ENCODE measurements around the gene TOR1A. TPM values are rescaled to one million over a fixed set of nuclear protein-coding genes. Genes with fewer than 3 reads are reported as not detected.

Gene TOR1A
- total RNA-seq, 2 experiments from 2014 or later: 52.0 to 58.5 TPM

GRCh38 chr9:129773262-129774048 lies 50.5 kb downstream of the TOR1A start:
- DNase-seq: no peak
- Mint-ChIP-seq H3K27ac (no peak overlapping the region), H3K9me3 (no peaks in the 10 kb centered on the region), H3K4me3 (no peak overlapping the region), H3K27me3 (peaks cover 2% of the 10 kb centered on the region), H3K4me1 (peaks cover 12% of the 10 kb centered on the region), H3K36me3 (ENCODE audit: low read depth) (no peaks in the 10 kb centered on the region)
- ChIA-PET POLR2A (no interaction called here), CTCF (interaction anchor here (0.7 to 1.5 kb wide), 2 partner anchors 8 to 36 kb away, joined by 3 to 4 read pairs; no protein-coding TSS in a partner anchor)

- ChIA-PET POLR2A (no interaction called here), CTCF (no interaction called here)
- no peaks in the 10 kb centered on the region for H3K9me3 Mint-ChIP-seq
- H3K4me3 Mint-ChIP-seq: no peak overlapping the region
- H3K36me3 Mint-ChIP-seq (ENCODE audit: low read depth): no peaks in the 10 kb centered on the region
- no peak overlapping the region for H3K27ac Mint-ChIP-seq
- peaks cover 2% of the 10 kb centered on the region for H3K27me3 Mint-ChIP-seq
- no peaks in the 10 kb centered on the region for H3K4me1 Mint-ChIP-seq
- no peak for DNase-seq
Observed at GRCh38 chr9:129770741-129771140, 53.2 kb downstream of the TOR1A start.

GRCh38 chr9:129769669-129770068 lies 54.3 kb downstream of the TOR1A start:
- H3K27me3 Mint-ChIP-seq: no peaks in the 10 kb centered on the region
- H3K27ac Mint-ChIP-seq: no peak overlapping the region
- ChIA-PET CTCF (interaction anchor here (0.6 to 1.4 kb wide), 3 partner anchors 12 to 43 kb away, joined by 3 to 4 read pairs (median 3); no protein-coding TSS in a partner anchor), POLR2A (interaction anchor here (0.7 kb wide), 1 partner anchor 31 kb away, joined by 3 read pairs; no protein-coding TSS in a partner anchor)
- DNase-seq: no peak
- H3K4me1 Mint-ChIP-seq: no peaks in the 10 kb centered on the region
- H3K36me3 Mint-ChIP-seq (ENCODE audit: low read depth): no peaks in the 10 kb centered on the region
- H3K4me3 Mint-ChIP-seq: no peak overlapping the region
- H3K9me3 Mint-ChIP-seq: no peaks in the 10 kb centered on the region

GRCh38 chr9:129768486-129768885 lies 55.5 kb downstream of the TOR1A start:
- DNase-seq: no peak
- no peaks in the 10 kb centered on the region for H3K27me3 Mint-ChIP-seq
- no peak overlapping the region for H3K27ac Mint-ChIP-seq
- no peak overlapping the region for H3K4me3 Mint-ChIP-seq
- no peaks in the 10 kb centered on the region for H3K36me3 Mint-ChIP-seq (ENCODE audit: low read depth)
- no peaks in the 10 kb centered on the region for H3K9me3 Mint-ChIP-seq
- ChIA-PET POLR2A (interaction anchor here (0.6 kb wide), 1 partner anchor 129 kb away, joined by 3 read pairs; no protein-coding TSS in a partner anchor), CTCF (interaction anchor here (0.6 to 1.5 kb wide), 4 partner anchors 13 to 643 kb away, joined by 3 to 5 read pairs (median 3); no protein-coding TSS in a partner anchor)
- H3K4me1 Mint-ChIP-seq: no peaks in the 10 kb centered on the region

- no peaks in the 10 kb centered on the region for H3K9me3 Mint-ChIP-seq
Observed at GRCh38 chr9:129765764-129766317, 58.1 kb downstream of the TOR1A start.

GRCh38 chr9:129762985-129763926 lies 60.7 kb downstream of the TOR1A start:
- H3K9me3 Mint-ChIP-seq: no peaks in the 10 kb centered on the region
- DNase-seq: no peak
- ChIA-PET POLR2A (no interaction called here), CTCF (interaction anchor here (0.7 to 1.8 kb wide), 3 partner anchors 13 to 591 kb away, joined by 3 to 6 read pairs (median 3); no protein-coding TSS in a partner anchor)
- H3K27ac Mint-ChIP-seq: no peak overlapping the region
- no peak overlapping the region for H3K4me3 Mint-ChIP-seq
- H3K27me3 Mint-ChIP-seq: no peaks in the 10 kb centered on the region
- H3K4me1 Mint-ChIP-seq: peaks cover under 1% of the 10 kb centered on the region
- no peaks in the 10 kb centered on the region for H3K36me3 Mint-ChIP-seq (ENCODE audit: low read depth)

More at GRCh38 chr9:129765764-129766317, 58.1 kb downstream of the TOR1A start:
- Mint-ChIP-seq H3K27ac (no peak overlapping the region), H3K4me1 (no peaks in the 10 kb centered on the region), H3K36me3 (ENCODE audit: low read depth) (no peaks in the 10 kb centered on the region), H3K27me3 (no peaks in the 10 kb centered on the region), H3K4me3 (no peak overlapping the region)
- ChIA-PET CTCF (interaction anchor here (0.8 kb wide), 1 partner anchor 28 kb away, joined by 3 read pairs; no protein-coding TSS in a partner anchor), POLR2A (no interaction called here)
- DNase-seq: no peak

Small RNA genes lying within 50 kb of the gene (microRNA-seq; reads per million reads assigned to microRNA genes)
- 0.84 reads per million for gene MIR6855 (ENCODE audit: borderline microRNAs expressed, borderline replicate concordance)

Other genes with a start within 250 kb of the TOR1A start
- gene C9orf50, start 203.0 kb downstream of the TOR1A start, total RNA-seq: not detected
- gene NTMT1, start 198.0 kb downstream of the TOR1A start, total RNA-seq: 10 to 100 TPM; 28.5 to 33.9 TPM
- 10 to 100 TPM; 24.1 to 26.6 TPM for gene ASB6, start 182.0 kb downstream of the TOR1A start, total RNA-seq
- under 1 TPM in 1 of 2 experiments, not detected in 1; 0.15 TPM for gene PRRX2, start 158.5 kb downstream of the TOR1A start, total RNA-seq
- not detected for gene PTGES, start 71.1 kb downstream of the TOR1A start, total RNA-seq
- gene TOR1B, start 21.0 kb downstream of the TOR1A start, total RNA-seq: 10 to 100 TPM; 21.9 to 27.1 TPM
- 10 to 100 TPM; 83.9 to 89.2 TPM for gene C9orf78, start 11.1 kb upstream of the TOR1A start, total RNA-seq
- 100 to 1,000 TPM in 1 of 2 experiments, 10 to 100 TPM in 1; 90.8 to 105 TPM for gene USP20, start 11.3 kb upstream of the TOR1A start, total RNA-seq
- 100 to 1,000 TPM; 206 to 247 TPM for gene FNBP1, start 219.1 kb upstream of the TOR1A start, total RNA-seq
- 10 to 100 TPM; 21.7 to 22.1 TPM for gene GPR107, start 229.8 kb upstream of the TOR1A start, total RNA-seq